Muscle layer of duodenum (tissue), 2 donors: Measurements from ENCODE around the gene REM2.
A peak's percentile ranks its signal among the peaks of the same experiment; 100 is the strongest.

Source experiments
- H3K27ac ChIP-seq: one replicate; pipeline ENCODE4 v1.7.0; 2013; ENCODE audit warnings: mild to moderate bottlenecking, low read length
- H3K27me3 ChIP-seq: one replicate; pipeline ENCODE4 v1.7.0; 2013; ENCODE audit warnings: low read depth, mild to moderate bottlenecking, control low read depth, low read length
- H3K36me3 ChIP-seq, 2 donors: one replicate each; pipeline ENCODE4 v1.7.0; 2013; ENCODE audit warnings: low read length in 2 of 2, control low read depth in 1 of 2, mild to moderate bottlenecking in 1 of 2; ENCODE audit not compliant: insufficient read depth in 2 of 2, control insufficient read depth in 1 of 2
- H3K4me1 ChIP-seq, 2 donors: one replicate each; pipeline ENCODE4 v1.7.0; 2013; ENCODE audit warnings: low read length in 2 of 2, mild to moderate bottlenecking in 2 of 2, control low read depth in 1 of 2, moderate library complexity in 1 of 2; ENCODE audit not compliant: insufficient read depth in 2 of 2, control insufficient read depth in 1 of 2
- H3K4me3 ChIP-seq, 2 donors: one replicate each; pipeline ENCODE4 v1.7.0; 2013; ENCODE audit warnings: low read length in 2 of 2, low read depth in 1 of 2, mild to moderate bottlenecking in 1 of 2
- H3K9me3 ChIP-seq, 2 donors: one replicate each; pipeline ENCODE4 v1.7.0; 2013; ENCODE audit warnings: low read length in 2 of 2, control low read depth in 1 of 2, mild to moderate bottlenecking in 1 of 2; ENCODE audit not compliant: control insufficient read depth in 1 of 2
- donor health status: healthy.

REM2 gene

DNA sequence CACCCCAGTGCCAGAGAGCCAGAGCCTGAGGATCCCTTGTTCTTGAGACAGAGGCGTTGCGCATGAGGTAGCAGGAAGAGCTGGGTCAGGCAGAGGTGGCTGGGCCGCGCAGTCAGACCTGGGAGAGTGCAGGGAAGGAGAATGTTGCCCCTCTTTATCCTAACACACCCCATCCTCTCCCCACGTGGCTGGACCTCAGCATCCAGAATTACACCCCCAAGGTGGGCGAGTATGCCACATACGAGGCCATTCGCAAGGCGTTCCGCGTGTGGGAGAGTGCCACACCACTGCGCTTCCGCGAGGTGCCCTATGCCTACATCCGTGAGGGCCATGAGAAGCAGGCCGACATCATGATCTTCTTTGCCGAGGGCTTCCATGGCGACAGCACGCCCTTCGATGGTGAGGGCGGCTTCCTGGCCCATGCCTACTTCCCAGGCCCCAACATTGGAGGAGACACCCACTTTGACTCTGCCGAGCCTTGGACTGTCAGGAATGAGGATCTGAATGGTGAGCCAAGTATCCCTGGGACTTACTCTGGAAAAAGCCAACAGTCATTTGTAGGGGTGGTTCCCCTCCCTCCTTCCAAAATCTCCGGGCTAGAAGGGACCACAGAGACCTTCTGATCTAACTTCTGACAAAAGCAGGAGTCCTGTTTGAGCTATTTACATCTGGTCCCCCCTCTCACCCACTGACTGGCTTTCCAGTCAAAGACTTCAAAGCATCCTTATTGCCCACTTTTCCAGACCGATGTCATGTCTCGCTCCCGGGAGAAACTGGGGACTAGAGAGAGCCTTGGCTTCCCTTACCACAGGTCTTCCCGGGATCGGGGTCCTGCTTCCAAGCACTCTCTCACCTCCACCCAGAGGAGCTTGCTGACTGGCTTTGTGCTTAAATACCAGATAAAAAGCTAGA is 40.6 kb upstream of the REM2 start:
- no peaks in the 10 kb centered on the region for H3K9me3 ChIP-seq
- H3K36me3 ChIP-seq = peaks cover 49 to 65% of the 10 kb centered on the region in 2 donors
- H3K27ac ChIP-seq = no peak overlapping the region
- no peak overlapping the region for H3K4me3 ChIP-seq
- H3K4me1 ChIP-seq = peaks cover 15 to 44% of the 10 kb centered on the region in 2 donors
- no peaks in the 10 kb centered on the region for H3K27me3 ChIP-seq

DNA sequence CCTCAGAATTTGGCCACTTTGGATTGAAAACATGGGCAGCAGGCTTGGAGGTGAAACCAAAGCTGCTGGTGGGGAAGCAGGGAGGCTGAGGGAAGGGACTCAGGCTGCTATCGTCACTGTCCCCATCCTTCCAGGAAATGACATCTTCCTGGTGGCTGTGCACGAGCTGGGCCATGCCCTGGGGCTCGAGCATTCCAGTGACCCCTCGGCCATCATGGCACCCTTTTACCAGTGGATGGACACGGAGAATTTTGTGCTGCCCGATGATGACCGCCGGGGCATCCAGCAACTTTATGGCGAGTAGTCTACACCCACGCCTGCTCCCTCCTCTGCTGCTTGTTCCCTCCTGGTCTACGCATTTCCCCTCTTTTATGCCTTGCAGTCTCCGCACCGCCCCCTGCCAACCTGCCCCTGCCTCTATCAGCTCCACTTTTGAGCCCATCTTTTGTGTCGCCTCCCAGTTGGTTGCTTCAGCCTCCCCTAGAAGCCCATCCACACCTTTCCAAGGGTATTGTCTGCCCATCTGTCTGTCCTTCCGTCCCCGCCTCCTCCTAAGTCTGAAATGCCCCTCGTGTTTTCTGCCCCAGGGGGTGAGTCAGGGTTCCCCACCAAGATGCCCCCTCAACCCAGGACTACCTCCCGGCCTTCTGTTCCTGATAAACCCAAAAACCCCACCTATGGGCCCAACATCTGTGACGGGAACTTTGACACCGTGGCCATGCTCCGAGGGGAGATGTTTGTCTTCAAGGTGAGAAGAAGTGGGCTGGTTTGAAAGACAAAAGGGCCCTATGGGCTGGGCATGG is 39.7 kb upstream of the REM2 start:
- Histone ChIP-seq H3K36me3 (peaks cover 49 to 67% of the 10 kb centered on the region in 2 donors), H3K4me3 (no peak overlapping the region), H3K4me1 (peaks cover 20 to 48% of the 10 kb centered on the region in 2 donors), H3K27me3 (no peaks in the 10 kb centered on the region), H3K27ac (no peak overlapping the region), H3K9me3 (no peaks in the 10 kb centered on the region)

DNA sequence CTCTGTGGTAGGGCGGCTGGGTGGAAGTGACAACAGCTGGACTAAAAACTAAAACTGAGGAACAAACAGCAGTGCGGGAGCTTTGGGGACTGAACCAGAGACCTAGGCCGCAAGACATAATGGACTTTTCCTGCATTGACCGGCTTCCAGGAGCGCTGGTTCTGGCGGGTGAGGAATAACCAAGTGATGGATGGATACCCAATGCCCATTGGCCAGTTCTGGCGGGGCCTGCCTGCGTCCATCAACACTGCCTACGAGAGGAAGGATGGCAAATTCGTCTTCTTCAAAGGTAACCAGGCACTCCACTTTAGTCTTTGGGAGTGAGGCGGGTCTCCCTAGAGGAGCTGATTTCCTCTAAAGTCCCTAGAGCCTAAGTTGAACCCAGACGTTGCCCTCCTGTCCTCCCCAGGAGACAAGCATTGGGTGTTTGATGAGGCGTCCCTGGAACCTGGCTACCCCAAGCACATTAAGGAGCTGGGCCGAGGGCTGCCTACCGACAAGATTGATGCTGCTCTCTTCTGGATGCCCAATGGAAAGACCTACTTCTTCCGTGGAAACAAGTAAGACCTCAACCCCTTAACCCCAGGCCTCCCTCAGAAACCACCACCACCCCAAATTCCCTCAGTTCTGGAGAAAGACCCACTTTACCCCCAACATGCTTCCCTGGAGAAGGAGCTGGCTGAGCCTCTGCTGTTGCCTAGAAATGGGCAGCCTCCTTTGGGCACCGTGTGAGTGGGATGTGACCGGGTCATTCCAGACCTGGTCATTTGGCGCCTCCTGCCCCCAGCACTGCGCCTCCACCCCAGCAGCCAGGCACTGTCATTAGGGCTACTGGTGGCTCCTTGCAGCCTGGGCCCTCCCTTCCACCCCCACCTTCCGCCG is 38.6 kb upstream of the REM2 start:
- H3K4me1 ChIP-seq = peaks cover 8 to 48% of the 10 kb centered on the region in 2 donors
- no peak overlapping the region for H3K27ac ChIP-seq
- H3K4me3 ChIP-seq = no peak overlapping the region
- peaks cover 49 to 59% of the 10 kb centered on the region in 2 donors for H3K36me3 ChIP-seq
- H3K9me3 ChIP-seq = no peaks in the 10 kb centered on the region
- no peaks in the 10 kb centered on the region for H3K27me3 ChIP-seq

DNA sequence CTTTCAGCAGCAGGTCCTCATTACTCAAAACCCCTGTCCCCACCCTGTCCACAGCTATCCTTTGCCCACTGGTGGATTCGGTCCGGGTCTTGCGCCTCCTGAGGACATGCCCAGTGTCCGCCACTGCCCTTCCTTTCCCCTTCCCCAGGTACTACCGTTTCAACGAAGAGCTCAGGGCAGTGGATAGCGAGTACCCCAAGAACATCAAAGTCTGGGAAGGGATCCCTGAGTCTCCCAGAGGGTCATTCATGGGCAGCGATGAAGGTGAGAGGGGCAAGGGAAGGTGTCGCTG is 38.0 kb upstream of the REM2 start:
- Histone ChIP-seq H3K4me1 (peaks cover 6 to 48% of the 10 kb centered on the region in 2 donors), H3K27me3 (no peaks in the 10 kb centered on the region), H3K9me3 (no peaks in the 10 kb centered on the region), H3K4me3 (no peak overlapping the region), H3K36me3 (peaks cover 49 to 59% of the 10 kb centered on the region in 2 donors), H3K27ac (no peak overlapping the region)

DNA sequence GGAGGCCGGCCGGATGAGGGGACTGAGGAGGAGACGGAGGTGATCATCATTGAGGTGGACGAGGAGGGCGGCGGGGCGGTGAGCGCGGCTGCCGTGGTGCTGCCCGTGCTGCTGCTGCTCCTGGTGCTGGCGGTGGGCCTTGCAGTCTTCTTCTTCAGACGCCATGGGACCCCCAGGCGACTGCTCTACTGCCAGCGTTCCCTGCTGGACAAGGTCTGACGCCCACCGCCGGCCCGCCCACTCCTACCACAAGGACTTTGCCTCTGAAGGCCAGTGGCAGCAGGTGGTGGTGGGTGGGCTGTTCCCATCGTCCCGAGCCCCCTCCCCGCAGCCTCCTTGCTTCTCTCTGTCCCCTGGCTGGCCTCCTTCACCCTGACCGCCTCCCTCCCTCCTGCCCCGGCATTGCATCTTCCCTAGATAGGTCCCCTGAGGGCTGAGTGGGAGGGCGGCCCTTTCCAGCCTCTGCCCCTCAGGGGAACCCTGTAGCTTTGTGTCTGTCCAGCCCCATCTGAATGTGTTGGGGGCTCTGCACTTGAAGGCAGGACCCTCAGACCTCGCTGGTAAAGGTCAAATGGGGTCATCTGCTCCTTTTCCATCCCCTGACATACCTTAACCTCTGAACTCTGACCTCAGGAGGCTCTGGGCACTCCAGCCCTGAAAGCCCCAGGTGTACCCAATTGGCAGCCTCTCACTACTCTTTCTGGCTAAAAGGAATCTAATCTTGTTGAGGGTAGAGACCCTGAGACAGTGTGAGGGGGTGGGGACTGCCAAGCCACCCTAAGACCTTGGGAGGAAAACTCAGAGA is 37.0 kb upstream of the REM2 start:
- no peaks in the 10 kb centered on the region for H3K27me3 ChIP-seq
- H3K9me3 ChIP-seq = no peaks in the 10 kb centered on the region
- H3K36me3 ChIP-seq = peaks cover 47 to 59% of the 10 kb centered on the region in 2 donors
- no peak overlapping the region for H3K4me3 ChIP-seq
- H3K4me1 ChIP-seq = peaks cover 11 to 54% of the 10 kb centered on the region in 2 donors
- peak overlapping the region; percentile 29 for H3K27ac ChIP-seq

DNA sequence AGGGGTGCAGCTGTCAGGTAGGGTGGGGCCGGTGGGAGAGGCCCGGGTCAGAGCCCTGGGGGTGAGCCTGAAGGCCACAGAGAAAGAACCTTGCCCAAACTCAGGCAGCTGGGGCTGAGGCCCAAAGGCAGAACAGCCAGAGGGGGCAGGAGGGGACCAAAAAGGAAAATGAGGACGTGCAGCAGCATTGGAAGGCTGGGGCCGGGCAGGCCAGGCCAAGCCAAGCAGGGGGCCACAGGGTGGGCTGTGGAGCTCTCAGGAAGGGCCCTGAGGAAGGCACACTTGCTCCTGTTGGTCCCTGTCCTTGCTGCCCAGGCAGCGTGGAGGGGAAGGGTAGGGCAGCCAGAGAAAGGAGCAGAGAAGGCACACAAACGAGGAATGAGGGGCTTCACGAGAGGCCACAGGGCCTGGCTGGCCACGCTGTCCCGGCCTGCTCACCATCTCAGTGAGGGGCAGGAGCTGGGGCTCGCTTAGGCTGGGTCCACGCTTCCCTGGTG is 36.2 kb upstream of the REM2 start:
- no peak overlapping the region for H3K4me3 ChIP-seq
- H3K27ac ChIP-seq = peak overlapping the region; percentile 29
- peaks cover 19 to 61% of the 10 kb centered on the region in 2 donors for H3K4me1 ChIP-seq
- H3K27me3 ChIP-seq = no peaks in the 10 kb centered on the region
- peaks cover 39 to 54% of the 10 kb centered on the region in 2 donors for H3K36me3 ChIP-seq
- no peaks in the 10 kb centered on the region for H3K9me3 ChIP-seq

DNA sequence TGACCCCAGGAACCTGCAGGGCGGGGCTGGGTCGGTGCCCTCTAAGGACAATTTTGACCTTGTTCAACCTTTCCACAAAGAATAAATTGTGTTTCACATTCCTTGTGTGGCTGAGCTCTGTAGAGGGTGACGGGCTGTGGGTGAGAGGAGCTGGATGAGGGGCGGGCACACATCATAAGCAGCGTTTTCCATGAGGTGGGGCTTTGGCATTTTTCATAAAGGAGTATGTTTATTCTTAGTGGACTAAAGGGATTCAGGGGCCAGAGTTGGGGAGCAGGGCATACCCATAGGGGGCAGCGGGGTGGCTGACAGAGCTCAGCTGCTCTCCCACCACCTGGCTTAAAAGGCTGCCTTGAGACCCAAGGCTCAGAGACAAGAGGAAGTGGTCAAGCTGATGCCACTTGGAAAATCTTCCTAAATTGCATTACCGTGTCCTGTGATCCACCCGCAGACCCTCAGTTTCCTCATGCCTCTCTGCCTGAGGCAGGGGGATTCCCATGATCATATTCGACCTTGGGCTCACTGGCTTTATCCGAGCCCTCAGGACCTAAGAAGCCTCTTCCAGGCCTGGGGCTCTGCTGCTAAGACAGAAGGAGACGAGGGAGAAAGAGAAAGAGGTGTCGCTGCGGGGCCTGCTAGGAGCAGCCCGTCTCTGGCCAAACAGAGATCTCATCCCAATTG is 35.2 kb upstream of the REM2 start:
- Histone ChIP-seq H3K4me3 (peak overlapping the region in 1 of 2 donors; percentile 9), H3K36me3 (peaks cover 31 to 44% of the 10 kb centered on the region in 2 donors), H3K9me3 (no peaks in the 10 kb centered on the region), H3K4me1 (peaks cover 22 to 60% of the 10 kb centered on the region in 2 donors), H3K27me3 (no peaks in the 10 kb centered on the region), H3K27ac (peak overlapping the region; percentile 80)

DNA sequence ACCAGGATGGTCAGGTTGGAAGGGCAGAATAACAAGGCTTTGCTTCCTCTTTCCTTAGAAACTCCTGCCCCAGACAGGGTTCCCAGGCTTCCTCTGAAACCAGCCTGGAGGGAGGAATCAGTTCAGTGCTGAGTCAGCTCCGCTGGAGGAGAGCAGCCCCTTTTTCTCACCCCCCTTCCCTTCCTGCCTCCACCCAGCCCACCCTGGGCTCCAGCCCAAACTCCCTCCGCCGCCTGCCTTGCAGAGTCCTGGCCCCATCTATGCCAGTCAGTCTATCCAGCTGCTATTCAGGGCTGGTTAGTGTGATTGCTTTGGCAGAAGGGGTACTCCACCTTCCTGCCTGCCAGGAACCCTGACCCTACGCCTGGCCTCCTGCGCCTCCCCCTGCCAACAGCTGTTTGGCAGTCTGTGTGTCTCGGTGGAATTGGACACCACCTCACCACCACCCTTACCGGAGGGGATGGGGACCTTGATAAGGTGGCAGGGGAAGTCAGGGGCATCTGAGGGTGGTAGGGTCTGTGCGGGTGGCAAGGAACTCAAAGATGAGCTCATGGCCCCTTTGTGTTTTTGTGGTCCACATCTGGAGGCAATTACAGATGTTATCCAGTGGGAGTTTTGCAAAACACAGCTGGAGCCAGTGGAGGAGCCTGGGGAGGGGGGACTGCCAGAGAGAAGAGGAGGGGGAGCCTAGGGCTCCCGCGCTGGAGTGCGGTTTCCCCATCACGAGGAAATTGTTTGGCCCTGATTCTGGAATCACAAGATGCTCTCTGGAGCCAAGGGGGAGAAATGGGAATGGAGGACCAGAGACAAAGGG is 34.5 kb upstream of the REM2 start:
- peak overlapping the region; percentile 80 for H3K27ac ChIP-seq
- no peaks in the 10 kb centered on the region for H3K27me3 ChIP-seq
- H3K9me3 ChIP-seq = no peaks in the 10 kb centered on the region
- H3K36me3 ChIP-seq = peaks cover 23 to 37% of the 10 kb centered on the region in 2 donors
- peaks cover 22 to 68% of the 10 kb centered on the region in 2 donors for H3K4me1 ChIP-seq
- H3K4me3 ChIP-seq = peak overlapping the region in 1 of 2 donors; percentile 31

DNA sequence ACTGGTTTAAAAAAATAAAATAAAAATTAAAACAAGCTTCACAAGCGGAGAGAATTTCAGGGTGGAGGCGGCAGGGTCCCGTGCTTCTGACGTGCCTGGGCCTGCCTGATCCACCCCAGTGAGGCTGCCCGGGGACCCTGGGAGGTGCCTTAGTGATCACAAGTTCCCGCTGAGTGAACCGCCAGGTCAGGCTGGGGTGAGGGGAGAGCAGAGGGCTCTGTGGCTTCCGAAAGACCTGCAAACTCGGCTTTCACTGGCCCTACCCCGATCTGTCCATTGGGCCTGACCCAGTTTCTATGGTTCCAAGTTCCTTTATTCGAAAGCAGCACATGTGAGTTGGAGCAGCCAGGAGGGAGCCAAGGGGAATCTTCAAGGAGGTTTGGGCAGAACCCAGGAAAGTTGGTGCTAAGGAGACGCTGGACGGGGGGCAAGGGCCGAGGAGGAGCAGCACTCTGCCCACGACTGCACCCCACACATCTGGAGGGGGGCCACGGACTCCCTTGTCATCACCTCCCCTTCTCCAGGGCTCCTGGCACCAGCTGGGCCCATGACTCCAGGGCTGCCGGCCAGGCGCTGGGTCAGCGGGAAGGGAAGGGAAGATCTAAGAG is 33.7 kb upstream of the REM2 start:
- Histone ChIP-seq H3K9me3 (no peaks in the 10 kb centered on the region), H3K27ac (peak overlapping the region; percentile 80), H3K4me3 (peak overlapping the region in 1 of 2 donors; percentile 31), H3K27me3 (no peaks in the 10 kb centered on the region), H3K4me1 (peaks cover 22 to 69% of the 10 kb centered on the region in 2 donors), H3K36me3 (peaks cover 20 to 31% of the 10 kb centered on the region in 2 donors)
